Hepatic stellate cell (primary cell): ENCODE measurements around the gene GREB1L.
A peak's percentile ranks its signal among the peaks of the same experiment; 100 is the strongest.
"Not testable (repeated sequence)": the region's sequence is repeated elsewhere in the genome, so short reads cannot be mapped to it uniquely, and the experiment has no call there.

ENCODE experiments used
- DNase-seq: peaks from one replicate; pipeline ENCODE4 v3.0.0; 2011; ENCODE audit warnings: low spot score

The GREB1L gene

DNA sequence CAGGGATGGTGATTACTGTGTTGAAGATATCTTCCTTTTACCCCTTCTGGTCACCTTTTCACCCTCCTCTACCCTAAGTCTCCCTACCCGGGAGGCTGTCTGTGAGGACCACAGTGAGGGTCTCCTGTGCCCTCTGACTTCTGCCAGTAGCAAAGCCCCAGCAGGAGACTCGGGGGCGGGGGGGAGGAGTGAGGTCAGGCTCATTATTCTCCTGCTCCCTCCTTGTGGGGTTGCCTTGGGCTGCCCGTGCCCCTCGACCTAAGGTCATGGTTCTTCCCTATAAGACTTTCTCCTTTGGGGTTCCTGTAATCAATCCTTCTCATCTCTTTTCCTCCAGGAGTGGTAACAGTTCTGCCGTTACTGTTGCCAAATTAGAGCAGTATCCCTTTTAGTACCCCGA, 65.5 kb downstream of the GREB1L start:
- no peak for DNase-seq

DNA sequence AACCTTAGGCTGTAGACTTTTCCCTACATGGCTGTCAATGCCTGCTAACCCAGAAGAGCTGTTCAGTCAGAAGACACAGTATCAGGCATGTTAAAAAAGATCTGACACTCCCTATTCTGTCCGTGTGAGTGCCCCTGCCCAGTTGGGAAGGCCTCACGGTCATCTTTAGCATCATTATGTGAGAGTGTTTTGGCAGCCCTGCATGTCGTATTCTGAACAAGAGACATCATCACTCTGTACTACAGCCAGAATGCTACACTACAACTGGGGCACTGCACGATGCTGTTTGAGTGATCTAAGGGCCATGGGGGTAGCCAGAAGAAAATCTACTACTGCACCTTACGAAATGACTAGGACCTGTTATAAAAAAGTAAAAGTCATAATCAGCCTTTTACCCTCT, 67.2 kb downstream of the GREB1L start:
- no peak for DNase-seq

DNA sequence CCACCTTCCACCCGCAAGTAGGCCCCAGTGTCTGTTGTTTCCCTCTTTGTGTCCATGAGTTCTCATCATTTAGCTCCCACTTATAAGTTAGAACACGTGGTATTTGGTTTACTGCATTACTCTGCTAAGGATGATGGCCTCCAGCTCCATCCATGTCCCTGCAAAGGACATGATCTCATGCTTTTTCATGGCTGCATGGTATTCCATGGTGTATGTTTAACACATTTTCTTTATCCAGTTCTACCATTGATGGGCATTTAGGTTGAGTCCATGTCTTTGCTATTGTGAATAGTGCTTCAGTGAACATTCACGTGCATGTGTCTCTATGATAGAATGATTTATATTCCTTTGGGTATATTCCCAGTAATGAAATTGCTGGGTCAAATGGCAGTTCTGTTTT, 69.9 kb downstream of the GREB1L start:
- DNase-seq, result not testable (repeated sequence)

DNA sequence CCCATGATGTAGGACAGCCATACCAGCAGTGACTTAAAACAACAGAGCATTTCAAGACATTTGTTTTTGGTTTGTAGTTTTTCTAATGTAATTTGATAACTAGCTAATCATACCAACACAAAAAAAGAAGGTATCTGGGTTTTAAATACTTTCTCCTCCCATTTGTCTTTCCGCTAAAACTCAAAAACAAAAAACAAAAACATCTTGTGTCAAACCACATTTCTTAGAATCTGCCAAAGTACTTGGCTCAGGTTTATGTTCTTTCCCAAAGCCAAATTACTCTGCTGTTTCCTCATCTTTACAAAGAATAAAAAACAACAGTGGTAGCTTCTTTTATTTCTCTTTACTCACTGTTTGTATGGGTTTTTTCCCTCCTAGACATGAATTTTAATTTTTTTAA, 71.5 kb downstream of the GREB1L start:
- DNase-seq, result no peak

DNA sequence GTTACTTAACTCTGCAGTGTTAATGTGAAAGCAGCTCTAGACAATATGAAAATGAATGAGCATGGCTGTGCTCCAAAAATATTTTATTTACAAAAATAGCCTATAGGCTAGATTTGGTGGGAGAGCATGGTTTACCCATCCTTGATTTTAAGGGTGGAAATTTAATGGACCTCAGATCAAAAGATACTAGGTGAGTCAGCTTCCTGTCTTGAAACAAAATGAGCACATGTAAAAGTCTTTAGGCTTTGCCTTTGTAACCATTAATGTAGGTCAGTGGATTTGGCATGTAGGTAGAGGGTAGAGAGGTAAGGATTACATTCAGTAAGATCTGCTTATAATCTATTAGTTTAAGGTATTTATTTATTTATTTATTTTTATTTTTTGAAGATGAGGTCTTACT, 72.7 kb downstream of the GREB1L start:
- DNase-seq, result no peak

DNA sequence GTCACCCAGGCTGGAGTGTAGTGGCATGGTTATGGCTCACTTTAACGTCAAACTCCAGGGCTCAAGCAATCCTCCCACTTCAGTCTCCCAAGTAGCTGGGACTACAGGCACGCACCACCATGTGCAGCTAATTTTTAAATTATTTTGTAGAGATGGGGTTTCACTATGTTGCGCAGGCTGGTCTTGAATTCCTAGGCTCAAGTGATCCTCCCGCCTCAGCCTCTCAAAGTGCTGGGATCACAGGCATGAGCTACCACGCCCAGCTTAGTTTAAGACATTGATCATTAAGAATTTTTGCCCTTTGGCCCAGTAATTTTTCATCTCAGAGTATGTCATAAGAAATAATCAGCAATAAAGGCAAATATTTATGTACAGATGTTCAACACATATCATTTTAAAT, 73.1 kb downstream of the GREB1L start:
- not testable (repeated sequence) for DNase-seq

DNA sequence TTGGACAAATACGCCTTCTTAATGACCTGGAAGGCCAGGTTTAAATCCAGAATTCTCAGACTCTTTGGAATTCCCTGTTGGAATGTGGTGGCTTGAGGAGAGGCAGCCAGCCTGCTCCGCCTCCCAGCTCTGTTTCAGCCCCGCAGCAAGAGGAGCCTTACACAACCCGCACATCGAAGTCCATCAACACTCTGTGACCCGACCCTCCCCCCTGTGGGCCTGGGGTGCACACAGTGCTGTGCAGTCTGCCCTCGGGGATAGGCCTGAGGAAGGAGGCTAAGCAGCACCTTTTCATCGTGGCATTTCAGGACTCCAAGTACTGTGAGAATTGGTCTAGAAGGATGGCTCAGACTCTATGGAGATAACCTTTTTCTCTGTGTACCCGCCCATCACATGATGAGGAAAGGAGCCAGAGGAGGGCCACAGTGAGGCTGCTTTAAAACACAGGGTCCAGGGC, 73.7 kb downstream of the GREB1L start:
- no peak for DNase-seq

DNA sequence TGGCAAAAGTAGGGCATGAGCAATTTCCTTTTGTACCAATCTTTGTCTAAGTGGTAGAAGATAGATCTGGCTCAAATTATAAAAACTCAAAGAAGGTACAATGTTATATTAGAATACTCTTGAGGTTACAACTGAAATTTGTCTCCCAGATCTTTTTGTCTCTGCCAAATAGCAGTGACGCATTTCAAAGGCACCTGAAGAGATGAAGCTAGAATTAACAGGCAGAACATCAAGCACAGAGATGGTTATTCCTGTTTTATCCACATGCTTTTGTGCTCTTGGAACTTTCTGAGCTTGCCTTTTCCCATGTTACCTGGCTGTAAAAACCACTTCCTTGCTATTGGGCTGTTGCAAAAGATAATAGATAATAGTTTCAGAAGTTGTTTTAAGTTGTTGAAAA, 74.3 kb downstream of the GREB1L start:
- no peak for DNase-seq

DNA sequence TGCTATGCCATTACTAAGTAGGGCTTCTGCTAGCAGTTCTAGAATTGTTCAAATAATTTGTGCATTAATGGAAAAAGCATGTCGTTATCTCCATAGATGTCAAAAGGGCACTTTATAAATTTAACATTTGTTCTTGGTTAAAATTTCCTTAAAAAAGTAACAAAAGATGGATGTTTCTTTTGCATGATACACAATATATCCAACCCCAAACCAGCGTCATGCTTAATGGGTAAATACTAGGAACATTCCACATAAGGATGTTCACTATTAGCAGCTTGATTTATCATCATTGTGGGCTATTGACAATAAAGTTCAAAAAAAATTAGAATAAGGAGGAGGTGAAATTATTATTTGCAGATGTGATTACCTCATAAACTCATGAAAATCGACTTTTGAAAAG, 79.7 kb downstream of the GREB1L start:
- DNase-seq, result no peak

DNA sequence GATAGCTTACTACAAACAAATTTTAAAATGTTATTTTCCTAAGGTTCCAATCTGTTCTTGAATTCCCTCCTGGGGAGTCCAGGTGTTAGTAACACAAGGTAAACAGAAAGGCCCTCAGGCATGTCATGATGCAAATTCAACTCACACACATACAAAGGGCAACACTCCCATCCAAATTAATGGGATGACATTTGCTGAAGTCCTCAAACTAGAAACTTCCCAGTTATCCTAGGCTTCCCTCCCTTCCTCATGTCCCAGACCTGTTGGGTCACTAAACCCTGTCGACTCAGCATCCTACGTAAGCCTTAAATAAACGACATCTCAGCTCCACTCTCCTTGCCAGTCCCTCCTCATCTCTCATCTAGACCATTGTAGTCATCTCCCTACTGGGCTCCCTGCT, 85.1 kb downstream of the GREB1L start:
- no peak for DNase-seq

DNA sequence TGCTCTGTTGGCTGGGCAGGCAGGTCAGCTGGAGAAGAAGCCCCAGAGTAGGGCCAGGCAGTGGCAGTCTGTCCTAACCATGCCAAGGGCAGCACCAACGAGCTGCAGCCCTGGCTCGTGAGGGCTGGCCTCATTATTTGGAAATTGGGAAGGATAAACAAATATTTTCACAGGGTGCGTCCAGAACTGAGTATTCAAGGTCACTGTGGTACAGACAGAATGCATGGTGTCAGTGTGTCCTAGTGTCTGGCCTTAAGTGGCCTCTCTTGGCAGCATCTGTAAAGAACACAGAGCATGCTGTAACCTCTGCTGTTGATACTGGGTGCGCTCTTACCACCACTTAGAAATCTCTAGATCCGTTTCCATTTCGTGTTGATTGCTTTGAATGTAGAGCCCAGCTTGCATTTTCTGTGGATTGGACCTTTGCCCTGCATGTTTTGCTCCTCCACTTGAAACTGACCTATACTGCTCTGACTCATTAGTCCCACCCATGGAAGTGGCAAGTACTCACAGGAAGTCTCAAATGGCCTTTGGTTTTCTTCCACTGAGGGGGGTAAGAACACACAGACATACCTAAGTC, 88.2 kb downstream of the GREB1L start:
- DNase-seq, result peak; percentile 21

DNA sequence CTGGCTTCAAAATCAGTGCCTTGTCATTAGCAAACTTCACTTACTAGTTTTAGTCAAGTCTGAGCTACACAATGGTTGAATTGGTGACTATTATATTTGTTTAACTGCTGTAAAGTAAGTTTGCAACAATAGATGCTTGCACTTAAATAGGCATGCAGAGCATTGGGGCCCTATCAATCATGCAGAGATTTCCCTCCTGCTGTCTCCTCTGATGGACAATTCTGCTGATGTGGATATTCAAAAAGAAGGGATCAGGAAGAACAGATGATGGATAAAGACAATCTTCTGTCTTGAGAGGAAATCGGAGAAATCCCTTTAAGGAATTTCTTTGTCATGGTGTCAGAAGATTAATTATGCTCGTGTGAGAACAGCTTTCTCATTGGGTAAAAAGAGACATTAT, 89.0 kb downstream of the GREB1L start:
- no peak for DNase-seq

DNA sequence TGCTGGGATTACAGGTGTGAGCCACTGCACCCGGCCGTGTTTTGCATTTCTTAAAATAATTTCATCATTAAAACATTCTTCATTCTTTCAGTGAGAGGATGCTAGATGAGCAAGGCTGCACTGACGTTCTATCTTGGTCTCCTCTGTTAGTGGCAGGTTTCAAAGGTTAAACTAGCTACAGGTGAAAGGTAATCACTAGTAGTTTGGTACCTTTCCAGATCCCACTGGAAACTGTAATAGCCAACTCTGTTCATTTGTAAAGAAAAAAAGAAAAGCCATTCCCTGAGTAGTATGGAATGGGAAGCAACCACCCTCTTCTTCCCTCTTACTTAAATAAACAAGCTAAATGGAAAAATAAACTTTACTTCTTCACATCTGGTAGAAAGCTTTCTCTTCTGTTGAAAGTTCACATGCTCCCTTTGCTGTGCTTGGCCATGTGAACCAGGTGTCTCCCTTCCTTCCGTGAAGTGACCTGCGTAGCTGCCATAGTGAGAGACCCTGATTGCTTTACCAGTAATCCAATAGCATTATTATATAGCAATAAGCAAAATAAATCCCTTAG, 94.0 kb downstream of the GREB1L start:
- DNase-seq, result no peak

DNA sequence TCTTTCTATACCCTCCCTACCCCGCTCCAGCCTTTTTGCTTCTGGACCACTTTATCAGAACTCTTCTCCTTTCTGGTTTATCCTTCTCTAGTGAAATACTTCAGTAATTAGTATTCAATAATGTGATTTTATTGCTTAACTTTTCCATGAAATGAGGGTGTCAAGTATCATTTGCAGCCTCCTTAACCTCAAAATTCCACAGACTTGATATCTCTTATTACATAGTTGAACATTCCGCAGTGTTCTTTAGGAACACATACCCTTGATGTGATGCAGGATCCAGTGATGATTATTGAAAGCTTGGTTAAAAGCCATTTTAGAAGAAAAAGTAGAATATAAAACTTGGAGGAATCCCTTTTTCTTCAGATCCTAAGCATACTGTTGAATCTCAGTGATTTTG, 94.8 kb downstream of the GREB1L start:
- DNase-seq, result no peak

DNA sequence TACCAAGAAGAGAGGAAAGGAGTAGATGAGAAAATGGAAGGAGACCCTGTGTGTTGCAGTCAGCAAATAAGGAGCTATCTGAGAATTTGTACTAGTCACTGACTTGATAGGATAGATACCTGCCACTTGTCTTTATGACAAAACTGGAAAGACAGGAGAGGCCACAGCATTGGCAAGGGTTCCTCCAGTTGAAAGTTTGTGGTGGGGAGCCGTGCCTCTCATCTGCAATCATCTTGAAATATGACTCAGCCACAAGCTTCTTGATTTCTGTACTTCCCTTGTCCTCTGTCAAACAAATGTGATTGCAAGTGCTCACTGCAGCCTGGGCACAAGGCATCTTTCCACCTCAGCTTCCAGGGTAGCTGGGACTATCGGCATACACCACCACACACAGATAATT, 99.1 kb downstream of the GREB1L start:
- DNase-seq, result no peak

DNA sequence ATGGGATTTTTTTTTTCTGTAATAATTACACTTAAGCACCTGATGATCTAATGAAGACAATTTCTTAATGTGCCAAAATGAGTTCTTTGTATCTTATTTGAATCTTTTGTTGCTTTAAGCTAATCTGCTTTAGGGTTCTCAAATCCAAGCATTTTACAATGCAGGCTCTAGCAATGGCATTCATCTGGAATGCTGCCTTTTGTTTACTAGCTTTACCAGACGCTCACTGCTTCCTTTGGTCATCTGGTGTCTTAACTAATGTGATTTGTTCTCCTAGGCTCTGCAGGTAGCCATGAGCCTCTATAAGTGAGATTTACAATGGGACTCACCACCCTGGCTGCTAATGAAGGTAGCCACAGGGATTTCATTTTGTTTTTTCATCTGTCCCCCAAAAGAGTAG, 100.3 kb downstream of the GREB1L start:
- DNase-seq, result no peak

DNA sequence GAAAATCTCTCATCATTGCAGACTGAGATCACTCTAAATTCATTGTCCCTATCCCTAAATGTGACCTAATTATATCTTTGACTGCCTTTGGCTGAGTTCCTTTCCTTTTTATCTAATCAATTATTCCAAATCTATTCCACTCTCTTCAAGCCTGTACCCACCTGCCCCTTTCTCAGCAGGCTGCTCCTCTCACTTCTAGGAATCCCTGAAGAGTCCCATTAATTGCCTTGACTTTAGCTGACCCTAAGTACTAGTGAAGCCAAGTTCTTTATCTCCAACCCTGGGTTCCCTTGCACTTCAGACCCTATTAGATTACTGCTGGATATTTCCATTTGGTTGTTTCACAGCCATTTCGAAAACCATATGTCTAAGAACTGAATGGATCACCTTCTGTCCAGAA, 102.8 kb downstream of the GREB1L start:
- no peak for DNase-seq

DNA sequence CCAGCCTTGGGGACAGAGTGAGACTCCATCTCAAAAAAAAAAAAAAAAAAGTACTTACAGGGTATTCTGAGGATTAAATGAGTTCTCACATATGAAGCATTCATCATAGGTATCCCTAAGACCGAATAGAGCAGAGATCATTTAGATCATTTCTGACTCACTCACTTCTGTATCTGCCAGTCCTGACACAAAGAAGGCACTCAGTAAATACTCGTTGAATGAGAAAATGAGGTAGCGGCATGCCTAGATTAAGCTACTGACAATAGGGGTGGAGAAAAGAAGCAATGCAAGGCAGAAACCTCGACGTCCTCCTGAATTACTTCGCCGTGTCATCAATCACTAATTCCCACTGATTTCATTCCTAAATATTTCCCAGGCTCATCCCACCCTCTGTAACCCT, 103.8 kb downstream of the GREB1L start:
- DNase-seq, result no peak

DNA sequence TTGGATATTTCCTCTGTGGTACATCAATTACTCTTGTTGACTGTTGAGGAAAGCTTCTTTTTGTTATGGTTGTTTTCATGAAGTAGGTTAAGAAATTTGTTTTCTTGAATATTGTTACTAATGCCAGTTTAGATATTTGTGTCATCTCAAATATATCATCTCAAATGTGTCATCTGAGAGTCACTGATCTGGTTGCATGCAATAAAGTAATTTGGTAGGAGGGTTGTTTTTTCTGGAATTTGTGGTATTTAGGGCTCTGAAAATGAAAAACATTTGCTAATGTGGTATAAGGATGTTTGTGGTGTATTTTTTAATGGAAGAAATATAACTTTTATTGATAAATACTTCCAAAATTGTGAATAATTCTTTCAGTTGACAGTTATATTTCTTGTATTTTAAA, 117.7 kb downstream of the GREB1L start:
- peak; percentile 9 for DNase-seq

DNA sequence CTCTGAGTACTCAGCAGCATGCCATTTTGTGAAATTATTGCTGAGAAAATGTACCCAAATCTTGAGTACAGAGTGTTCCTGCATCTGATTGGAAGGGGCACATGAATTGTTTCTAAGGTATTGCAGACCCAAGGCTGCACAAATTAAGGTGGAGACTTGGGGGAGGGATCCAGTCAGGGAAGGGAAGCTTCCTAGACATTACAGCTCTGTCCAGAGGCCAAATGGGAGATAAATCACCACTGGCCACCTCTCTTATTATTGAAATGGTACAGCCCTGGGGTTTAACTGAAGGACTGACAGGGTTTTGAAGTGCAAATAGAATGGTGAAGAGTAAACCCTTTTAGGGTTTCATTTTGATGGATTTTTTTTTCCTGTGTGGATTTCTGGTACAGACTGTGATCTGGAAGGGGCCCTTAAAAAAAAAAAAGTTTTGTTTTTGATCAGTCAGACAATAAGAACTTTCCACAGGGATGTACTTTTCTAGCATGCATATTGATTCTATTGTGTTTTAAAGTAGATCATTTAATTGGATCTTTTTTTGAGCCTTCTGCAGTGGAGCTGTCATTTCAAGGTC, 119.4 kb downstream of the GREB1L start:
- no peak for DNase-seq

DNA sequence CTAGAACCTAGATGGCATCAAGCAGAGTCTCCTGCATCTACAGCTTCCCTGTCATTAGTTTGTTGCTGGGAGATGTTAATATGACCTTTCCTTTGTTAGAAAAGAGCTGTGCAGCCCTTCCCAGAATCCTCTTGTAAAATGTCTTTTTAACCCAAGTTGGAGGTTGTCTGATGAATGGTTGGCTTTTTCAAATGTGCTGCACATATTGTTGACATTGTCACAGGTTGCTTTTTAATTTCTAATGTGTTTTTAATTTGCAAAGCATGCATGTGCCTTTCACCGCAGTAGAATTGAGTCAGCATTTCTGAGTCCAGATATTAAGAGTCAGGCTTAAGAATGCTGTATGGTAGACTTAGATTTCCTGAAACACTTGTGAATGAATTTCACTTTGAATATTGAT, 120.8 kb downstream of the GREB1L start:
- no peak for DNase-seq

DNA sequence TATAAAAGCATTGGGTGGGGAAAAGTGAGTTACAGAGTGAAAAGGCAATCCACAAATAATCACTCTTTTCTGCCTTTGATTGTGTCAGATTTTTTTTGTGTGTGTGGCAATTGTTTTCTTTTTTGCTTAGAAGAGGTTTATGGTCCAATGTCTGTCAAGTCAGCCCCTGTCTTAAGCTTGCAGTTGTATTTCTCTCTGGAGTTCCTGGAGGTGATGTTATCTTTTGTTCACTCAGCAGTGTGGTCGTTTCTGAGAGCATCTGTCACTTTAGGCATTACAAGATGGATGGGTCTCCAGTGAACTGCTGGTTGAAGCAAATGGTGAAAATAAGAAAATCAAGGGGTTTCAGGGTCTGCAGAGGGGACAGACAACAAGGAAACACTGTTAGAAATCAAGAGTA, 121.3 kb downstream of the GREB1L start:
- no peak for DNase-seq

DNA sequence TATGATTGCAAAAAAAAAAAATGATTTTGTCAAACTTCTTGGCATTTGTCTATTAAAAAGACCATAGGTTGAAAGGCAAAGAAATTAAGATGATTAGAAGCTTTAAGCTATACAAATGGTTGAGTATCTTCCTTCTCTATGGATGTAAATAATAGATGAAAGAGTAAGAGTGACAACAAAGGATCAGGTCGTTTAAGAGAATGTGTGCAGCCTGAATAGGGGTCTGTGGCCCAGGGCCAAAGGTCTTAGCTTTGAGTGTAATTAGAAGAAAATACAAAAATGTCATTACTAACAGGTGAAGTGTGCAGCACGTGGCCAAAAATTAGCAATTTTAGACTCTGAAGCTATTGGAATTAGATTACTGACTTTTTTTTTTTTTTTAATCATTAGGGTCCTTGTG, 122.4 kb downstream of the GREB1L start:
- no peak for DNase-seq

DNA sequence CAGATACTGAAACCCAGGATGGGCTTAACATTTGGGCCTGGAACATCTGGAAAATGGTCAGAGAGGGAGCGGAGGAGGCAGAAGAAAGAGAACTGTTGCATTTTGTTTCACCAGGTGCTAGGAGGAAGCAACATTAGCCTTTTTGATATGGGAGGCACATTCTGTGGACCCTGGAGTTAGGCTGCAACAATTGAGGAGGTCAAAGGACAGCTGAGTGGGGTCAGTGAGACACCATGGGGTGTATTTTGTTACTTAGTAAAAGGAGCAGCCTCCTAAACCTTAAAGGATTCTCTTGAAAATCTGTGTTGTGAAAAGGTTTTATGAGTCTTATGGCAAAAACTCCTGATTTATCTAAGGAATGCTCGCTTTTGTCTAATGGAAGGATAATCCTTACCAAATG, 124.9 kb downstream of the GREB1L start:
- no peak for DNase-seq
